K562 (cell line): ENCODE results near the gene NUP155. TPM values are rescaled to one million over a fixed set of nuclear protein-coding genes. Genes with fewer than 3 reads are reported as not detected.

Experiments used
- ARID2 ChIP-seq: fragments of 450-650 bp; IDR thresholded peaks from 2 replicates; pipeline ENCODE4 v1.6.1; 2017; ENCODE audit warnings: antibody characterized with exemption, mild to moderate bottlenecking
- BRF1 ChIP-seq: IDR thresholded peaks from 3 replicates; pipeline ENCODE4 v1.6.1; 2011; ENCODE audit warnings: borderline replicate concordance, mild to moderate bottlenecking; ENCODE audit not compliant: insufficient read length; ENCODE audit errors: extremely low read depth
- FOXP1 ChIP-seq: sonication (generic); formaldehyde crosslinking; IDR thresholded peaks from 2 replicates; pipeline ENCODE4 v1.8.0; 2022; ENCODE audit warnings: mild to moderate bottlenecking, missing genetic modification reagents
- HDAC3 ChIP-seq: fragments of 450-650 bp; IDR thresholded peaks from 2 replicates; pipeline ENCODE4 v1.6.1; 2018; ENCODE audit warnings: borderline replicate concordance, mild to moderate bottlenecking, moderate library complexity; ENCODE audit not compliant: partially characterized antibody
- KAT7 ChIP-seq: sonication (generic); formaldehyde crosslinking; IDR thresholded peaks from 2 replicates; pipeline ENCODE4 v1.8.0; 2022; ENCODE audit warnings: missing genetic modification reagents, mild to moderate bottlenecking, borderline replicate concordance
- KLF10 ChIP-seq: fragments of 250-450 bp; sonication (Bioruptor Pico); IDR thresholded peaks from 2 replicates; pipeline ENCODE4 v1.6.1; 2021; ENCODE audit warnings: matching md5 sums
- POLR2AphosphoS2 ChIP-seq: IDR thresholded peaks from 2 replicates; pipeline ENCODE4 v1.6.1; 2012; ENCODE audit warnings: low read length, improper control_type of control experiment
- SIN3B ChIP-seq: fragments of 450-650 bp; IDR thresholded peaks from 2 replicates; pipeline ENCODE4 v1.6.1; 2017; ENCODE audit warnings: low read depth, mild to moderate bottlenecking, moderate library complexity
- SMARCB1 ChIP-seq: IDR thresholded peaks from 2 replicates; pipeline ENCODE4 v1.6.1; 2011; ENCODE audit warnings: improper control_type of control experiment, low read depth; ENCODE audit not compliant: insufficient read length
- SUPT5H ChIP-seq: fragments of 450-650 bp; IDR thresholded peaks from 2 replicates; pipeline ENCODE4 v1.6.1; 2016
- TAF9B ChIP-seq: fragments of 450-650 bp; IDR thresholded peaks from 2 replicates; pipeline ENCODE4 v1.6.1; 2018; ENCODE audit warnings: mild to moderate bottlenecking; ENCODE audit not compliant: partially characterized antibody
- polyA plus RNA-seq, 8 experiments: library from polyadenylated mRNA; depleted of rRNA in 4 of 8; stranded (reverse) in 5 of 8; unstranded in 3 of 8; fragments of >200 nt; fragmentation: Nextera tagmentation in 2 of 8; fragmentation: Illumina TruSeq in 1 of 8; extraction: Ambion mirVana in 2 of 8; extraction: Trizol in 1 of 8; gene quantifications; 2 replicates each; pipeline versions ENCODE4 v1.2.1 to v1.2.3, GENCODE V29; 2011 to 2014; ENCODE audit warnings: inconsistent platforms in 1 of 8, missing spikeins in 1 of 8
- total RNA-seq, 7 experiments: library from RNA; depleted of rRNA in 6 of 7; stranded (reverse); fragments of >200 nt in 6 of 7; fragmentation: Illumina TruSeq in 2 of 7; extraction: Trizol in 2 of 7; gene quantifications; 2 replicates each; pipeline versions ENCODE4 v1.2.1 to v1.2.3, GENCODE V29; 2011 to 2021; ENCODE audit warnings: low replicate concordance in 1 of 7
- TF ChIP-seq, protein P1 (sequence below), 2 experiments: fragments of 450-650 bp; IDR thresholded peaks; 2 replicates each; pipeline ENCODE4 v1.6.1; 2016; ENCODE audit warnings: mild to moderate bottlenecking in 2 of 2, borderline replicate concordance in 1 of 2, low read depth in 1 of 2, moderate library complexity in 1 of 2
- TF ChIP-seq, protein P2 (sequence below): fragments of 450-650 bp; IDR thresholded peaks from 2 replicates; pipeline ENCODE4 v1.6.1; 2016; ENCODE audit warnings: missing biosample characterization, missing genetic modification characterization
- TF ChIP-seq, protein P3 (sequence below): fragments of 450-650 bp; IDR thresholded peaks from 2 replicates; pipeline ENCODE4 v1.6.1; 2017; ENCODE audit warnings: antibody characterized with exemption

Gene NUP155
- total and polyA plus RNA-seq, 9 of the 15 experiments (the other 6 are each of a cell fraction or from before 2014, with no cell fraction given) = 39.3 to 130 (median 77.0) TPM

- TF ChIP-seq, protein P1, sequence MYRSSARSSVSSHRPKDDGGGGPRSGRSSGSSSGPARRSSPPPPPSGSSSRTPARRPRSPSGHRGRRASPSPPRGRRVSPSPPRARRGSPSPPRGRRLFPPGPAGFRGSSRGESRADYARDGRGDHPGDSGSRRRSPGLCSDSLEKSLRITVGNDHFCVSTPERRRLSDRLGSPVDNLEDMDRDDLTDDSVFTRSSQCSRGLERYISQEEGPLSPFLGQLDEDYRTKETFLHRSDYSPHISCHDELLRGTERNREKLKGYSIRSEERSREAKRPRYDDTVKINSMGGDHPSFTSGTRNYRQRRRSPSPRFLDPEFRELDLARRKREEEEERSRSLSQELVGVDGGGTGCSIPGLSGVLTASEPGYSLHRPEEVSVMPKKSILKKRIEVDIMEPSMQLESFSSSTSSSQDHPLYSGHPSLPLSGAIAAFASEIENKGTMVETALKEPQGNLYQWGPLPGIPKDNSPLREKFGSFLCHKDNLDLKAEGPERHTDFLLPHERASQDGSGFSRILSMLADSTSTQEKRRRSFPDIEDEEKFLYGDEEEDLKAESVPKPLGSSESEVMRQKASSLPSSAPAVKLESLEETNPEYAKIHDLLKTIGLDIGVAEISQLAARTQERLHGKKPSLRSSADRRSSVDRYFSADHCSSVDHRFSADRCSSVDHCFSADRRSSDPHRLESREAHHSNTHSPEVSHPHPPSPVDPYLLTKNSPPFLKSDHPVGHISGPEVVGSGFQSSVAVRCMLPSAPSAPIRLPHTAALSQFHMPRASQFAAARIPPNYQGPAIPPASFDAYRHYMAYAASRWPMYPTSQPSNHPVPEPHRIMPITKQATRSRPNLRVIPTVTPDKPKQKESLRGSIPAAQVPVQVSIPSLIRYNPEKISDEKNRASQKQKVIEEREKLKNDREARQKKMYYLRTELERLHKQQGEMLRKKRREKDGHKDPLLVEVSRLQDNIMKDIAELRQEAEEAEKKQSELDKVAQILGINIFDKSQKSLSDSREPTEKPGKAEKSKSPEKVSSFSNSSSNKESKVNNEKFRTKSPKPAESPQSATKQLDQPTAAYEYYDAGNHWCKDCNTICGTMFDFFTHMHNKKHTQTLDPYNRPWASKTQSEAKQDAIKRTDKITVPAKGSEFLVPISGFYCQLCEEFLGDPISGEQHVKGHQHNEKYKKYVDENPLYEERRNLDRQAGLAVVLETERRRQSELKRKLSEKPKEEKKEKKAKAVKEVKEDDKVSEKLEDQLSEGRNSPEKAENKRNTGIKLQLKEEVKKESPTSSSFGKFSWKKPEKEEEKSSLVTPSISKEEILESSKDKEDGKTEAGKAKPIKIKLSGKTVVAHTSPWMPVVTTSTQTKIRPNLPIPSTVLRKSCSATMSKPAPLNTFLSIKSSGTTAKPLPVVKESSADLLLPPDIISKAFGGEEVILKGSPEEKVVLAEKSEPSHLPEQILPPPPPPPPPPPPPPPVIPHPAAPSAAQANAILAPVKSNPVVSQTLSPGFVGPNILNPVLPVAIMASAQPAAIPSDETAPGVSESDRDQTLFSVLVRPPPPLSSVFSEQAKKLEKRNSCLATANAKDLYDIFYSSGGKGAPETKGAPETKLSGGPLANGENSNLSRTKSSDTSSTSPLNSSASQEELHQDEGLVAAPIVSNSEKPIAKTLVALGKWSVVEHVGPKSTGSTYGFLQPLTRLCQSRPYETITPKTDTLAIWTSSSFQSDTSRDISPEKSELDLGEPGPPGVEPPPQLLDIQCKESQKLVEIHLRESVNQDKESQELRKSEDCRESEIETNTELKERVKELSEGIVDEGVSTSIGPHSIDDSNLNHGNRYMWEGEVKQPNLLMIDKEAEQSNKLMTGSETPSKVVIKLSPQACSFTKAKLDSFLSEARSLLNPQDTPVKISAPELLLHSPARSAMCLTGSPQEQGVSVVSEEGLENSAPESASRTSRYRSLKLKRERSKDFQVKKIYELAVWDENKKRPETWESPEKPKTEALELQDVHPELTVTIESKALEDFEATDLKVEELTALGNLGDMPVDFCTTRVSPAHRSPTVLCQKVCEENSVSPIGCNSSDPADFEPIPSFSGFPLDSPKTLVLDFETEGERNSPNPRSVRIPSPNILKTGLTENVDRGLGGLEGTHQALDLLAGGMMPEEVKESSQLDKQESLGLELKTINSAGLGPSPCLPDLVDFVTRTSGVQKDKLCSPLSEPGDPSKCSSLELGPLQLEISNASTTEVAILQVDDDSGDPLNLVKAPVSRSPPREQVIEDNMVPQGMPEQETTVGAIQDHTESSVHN (IDR thresholded peaks at IDR 0.05; ENCODE audit: borderline replicate concordance in 1 of 2, low read depth in 1 of 2) = peak in 1 of 2 experiments; percentile 88; a peak in 2 of 4 replicates
- TF ChIP-seq KLF10 (CRISPR knock-in tag) (no peak), HDAC3 (no peak), TAF9B (peak; percentile 97), ARID2 (peak; percentile 72; the same call in 1 of the 2 replicates), SMARCB1 (no peak), KAT7 (no peak), SIN3B (peak; percentile 98), SUPT5H (peak; percentile 99), POLR2AphosphoS2 (no peak), BRF1 (no peak), FOXP1 (CRISPR knock-in tag) (peak; percentile 93)
- TF ChIP-seq, protein P2, sequence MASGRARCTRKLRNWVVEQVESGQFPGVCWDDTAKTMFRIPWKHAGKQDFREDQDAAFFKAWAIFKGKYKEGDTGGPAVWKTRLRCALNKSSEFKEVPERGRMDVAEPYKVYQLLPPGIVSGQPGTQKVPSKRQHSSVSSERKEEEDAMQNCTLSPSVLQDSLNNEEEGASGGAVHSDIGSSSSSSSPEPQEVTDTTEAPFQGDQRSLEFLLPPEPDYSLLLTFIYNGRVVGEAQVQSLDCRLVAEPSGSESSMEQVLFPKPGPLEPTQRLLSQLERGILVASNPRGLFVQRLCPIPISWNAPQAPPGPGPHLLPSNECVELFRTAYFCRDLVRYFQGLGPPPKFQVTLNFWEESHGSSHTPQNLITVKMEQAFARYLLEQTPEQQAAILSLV (tag) = peak; percentile 48; the same call in 1 of the 2 replicates
- TF ChIP-seq, protein P3, sequence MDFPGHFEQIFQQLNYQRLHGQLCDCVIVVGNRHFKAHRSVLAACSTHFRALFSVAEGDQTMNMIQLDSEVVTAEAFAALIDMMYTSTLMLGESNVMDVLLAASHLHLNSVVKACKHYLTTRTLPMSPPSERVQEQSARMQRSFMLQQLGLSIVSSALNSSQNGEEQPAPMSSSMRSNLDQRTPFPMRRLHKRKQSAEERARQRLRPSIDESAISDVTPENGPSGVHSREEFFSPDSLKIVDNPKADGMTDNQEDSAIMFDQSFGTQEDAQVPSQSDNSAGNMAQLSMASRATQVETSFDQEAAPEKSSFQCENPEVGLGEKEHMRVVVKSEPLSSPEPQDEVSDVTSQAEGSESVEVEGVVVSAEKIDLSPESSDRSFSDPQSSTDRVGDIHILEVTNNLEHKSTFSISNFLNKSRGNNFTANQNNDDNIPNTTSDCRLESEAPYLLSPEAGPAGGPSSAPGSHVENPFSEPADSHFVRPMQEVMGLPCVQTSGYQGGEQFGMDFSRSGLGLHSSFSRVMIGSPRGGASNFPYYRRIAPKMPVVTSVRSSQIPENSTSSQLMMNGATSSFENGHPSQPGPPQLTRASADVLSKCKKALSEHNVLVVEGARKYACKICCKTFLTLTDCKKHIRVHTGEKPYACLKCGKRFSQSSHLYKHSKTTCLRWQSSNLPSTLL = peak; percentile 73
These were observed at the start of gene NUP155 (continued) for GRCh38 chr5:37370864-37371726.
